Measurements from ENCODE around the gene ZMYND8. TPM values are rescaled to one million over a fixed set of nuclear protein-coding genes. Genes with fewer than 3 reads are reported as not detected.

ZMYND8 gene
- total and polyA plus RNA-seq, 2 donors (not counting 3 experiments of a cell fraction or from before 2014, with no cell fraction given) = 30.6 to 75.2 TPM

- Histone ChIP-seq H2AFZ (ENCODE audit: low read depth, low read length) (no peak overlapping the region), H3K27ac (ENCODE audit: insufficient read depth, low read depth, low read length) (peak overlapping the region; percentile 56), H3K27me3 (ENCODE audit: control insufficient read depth in 2 of 2, insufficient read depth in 2 of 2, low read length in 2 of 2) (no peaks in the 10 kb centered on the region), H3K9ac (replicated peaks; ENCODE audit: extremely low read depth, insufficient read depth, low read length) (peak overlapping the region; percentile 7), H3K9me1 (replicated peaks; ENCODE audit: control insufficient read depth, extremely low read depth, insufficient read depth, low read length) (no peaks in the 10 kb centered on the region), H3K4me1 (ENCODE audit: control insufficient read depth, extremely low read depth, insufficient read depth, low read length) (peaks cover 68% of the 10 kb centered on the region), H3K4me3 (replicated peaks in 1 of 3; ENCODE audit: insufficient read depth in 1 of 3, low read depth in 1 of 3, low read length in 3 of 3) (no peak overlapping the region), H3K36me3 (ENCODE audit: control insufficient read depth in 2 of 2, extremely low read depth in 1 of 2, insufficient read depth in 2 of 2, low read length in 2 of 2) (peaks cover 3 to 9% of the 10 kb centered on the region in 2 experiments), H4K20me1 (replicated peaks; ENCODE audit: control insufficient read depth, extremely low read depth, insufficient read depth, low read length) (no peaks in the 10 kb centered on the region), H3K4me2 (ENCODE audit: insufficient read depth, low read length) (peak overlapping the region; percentile 26), H3K79me2 (ENCODE audit: control insufficient read depth, insufficient read depth, low read length) (peaks cover 64% of the 10 kb centered on the region), H3K9me3 (replicated peaks; ENCODE audit: control insufficient read depth, insufficient read depth, low read length) (no peaks in the 10 kb centered on the region)
- peak; percentile 87 for DNase-seq (ENCODE audit: low read depth, low spot score)
- intact Hi-C loops (cut with micrococcal nuclease) (no loop called here), dilution Hi-C loops (cut with MboI; ENCODE audit: extremely low pct_ligation_motif_present, low sequenced_read_pairs) (loop anchor here (10.0 kb wide), 1 partner anchor 56 kb away; no protein-coding TSS in a partner anchor)
- FAIRE-seq = peak; percentile 94
- BruUV-seq (replicated peaks) = no TSS peak
- CTCF ChIA-PET = interaction anchor here (0.7 to 7.1 kb wide), 8 partner anchors 9 to 290 kb away, joined by 3 to 58 read pairs (median 5); no protein-coding TSS in a partner anchor
- POLR2A ChIA-PET = interaction anchor here (0.5 to 1.3 kb wide), 3 partner anchors 11 to 218 kb away, joined by 7 to 11 read pairs (median 8); no protein-coding TSS in a partner anchor
- TF ChIP-seq MYC (IDR thresholded peaks at IDR 0.05; ENCODE audit: low read depth, low read length) = no peak
- peak; percentile 90 for TF ChIP-seq JUN (IDR thresholded peaks at IDR 0.05; ENCODE audit: borderline replicate concordance, insufficient read depth, insufficient read length, low read depth)
- peak; percentile 99 for TF ChIP-seq FOS (IDR thresholded peaks at IDR 0.05; ENCODE audit: borderline replicate concordance, insufficient read depth, low read length)
- TF ChIP-seq POLR2A (IDR thresholded peaks at IDR 0.05; ENCODE audit: low read depth, low read length) = no peak
- no peak for TF ChIP-seq EZH2 (IDR thresholded peaks at IDR 0.05; ENCODE audit: borderline replicate concordance, low read depth, low read length, severe bottlenecking)
- peak; percentile 49 for TF ChIP-seq POLR2AphosphoS5 (IDR thresholded peaks at IDR 0.05; ENCODE audit: insufficient read depth, low read depth, low read length)
- no peak for TF ChIP-seq MAX (IDR thresholded peaks at IDR 0.05; ENCODE audit: insufficient read depth, insufficient read length)
- TF ChIP-seq, protein P1, sequence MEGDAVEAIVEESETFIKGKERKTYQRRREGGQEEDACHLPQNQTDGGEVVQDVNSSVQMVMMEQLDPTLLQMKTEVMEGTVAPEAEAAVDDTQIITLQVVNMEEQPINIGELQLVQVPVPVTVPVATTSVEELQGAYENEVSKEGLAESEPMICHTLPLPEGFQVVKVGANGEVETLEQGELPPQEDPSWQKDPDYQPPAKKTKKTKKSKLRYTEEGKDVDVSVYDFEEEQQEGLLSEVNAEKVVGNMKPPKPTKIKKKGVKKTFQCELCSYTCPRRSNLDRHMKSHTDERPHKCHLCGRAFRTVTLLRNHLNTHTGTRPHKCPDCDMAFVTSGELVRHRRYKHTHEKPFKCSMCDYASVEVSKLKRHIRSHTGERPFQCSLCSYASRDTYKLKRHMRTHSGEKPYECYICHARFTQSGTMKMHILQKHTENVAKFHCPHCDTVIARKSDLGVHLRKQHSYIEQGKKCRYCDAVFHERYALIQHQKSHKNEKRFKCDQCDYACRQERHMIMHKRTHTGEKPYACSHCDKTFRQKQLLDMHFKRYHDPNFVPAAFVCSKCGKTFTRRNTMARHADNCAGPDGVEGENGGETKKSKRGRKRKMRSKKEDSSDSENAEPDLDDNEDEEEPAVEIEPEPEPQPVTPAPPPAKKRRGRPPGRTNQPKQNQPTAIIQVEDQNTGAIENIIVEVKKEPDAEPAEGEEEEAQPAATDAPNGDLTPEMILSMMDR (IDR thresholded peaks at IDR 0.05; ENCODE audit: extremely low read depth in 1 of 2, insufficient read depth in 1 of 2, low read depth in 1 of 2, low read length in 2 of 2) = no peak
- peak; percentile 64 for TF ChIP-seq GATA2 (IDR thresholded peaks at IDR 0.05; ENCODE audit: insufficient read depth, insufficient read length, low read depth, low read length)
These were observed 25.4 kb downstream of the ZMYND8 start for GRCh38 chr20:47330933-47331708.

All from endothelial cell of umbilical vein (primary cell).